Astrocyte of the spinal cord (primary cell): ENCODE data around the gene NCOA6.
"Not testable (repeated sequence)": the region's sequence is repeated elsewhere in the genome, so short reads cannot be mapped to it uniquely, and the experiment has no call there.

Experiments
- DNase-seq: peaks from one replicate; pipeline ENCODE4 v3.0.0; 2011; ENCODE audit warnings: low read depth, low spot score
- H3K4me3 ChIP-seq: 2 replicates; pipeline ENCODE4 v1.5.1; 2011; ENCODE audit warnings: low read depth, mild to moderate bottlenecking, low read length, moderate library complexity
- in situ Hi-C: cut with HindIII; loops from 2 replicates; pipeline ENCODE4 v1.10.0; 2017; ENCODE audit warnings: low sequenced_read_pairs
- TF ChIP-seq, protein P1 (sequence below): IDR thresholded peaks from 2 replicates; pipeline ENCODE4 v1.5.1; 2012; ENCODE audit warnings: low read depth, mild to moderate bottlenecking, low read length, inconsistent platforms

NCOA6 gene

GRCh38 chr20:34817801-34818200 is 7.7 kb downstream of the NCOA6 start:
- no peak overlapping the region for H3K4me3 ChIP-seq
- TF ChIP-seq, protein P1, sequence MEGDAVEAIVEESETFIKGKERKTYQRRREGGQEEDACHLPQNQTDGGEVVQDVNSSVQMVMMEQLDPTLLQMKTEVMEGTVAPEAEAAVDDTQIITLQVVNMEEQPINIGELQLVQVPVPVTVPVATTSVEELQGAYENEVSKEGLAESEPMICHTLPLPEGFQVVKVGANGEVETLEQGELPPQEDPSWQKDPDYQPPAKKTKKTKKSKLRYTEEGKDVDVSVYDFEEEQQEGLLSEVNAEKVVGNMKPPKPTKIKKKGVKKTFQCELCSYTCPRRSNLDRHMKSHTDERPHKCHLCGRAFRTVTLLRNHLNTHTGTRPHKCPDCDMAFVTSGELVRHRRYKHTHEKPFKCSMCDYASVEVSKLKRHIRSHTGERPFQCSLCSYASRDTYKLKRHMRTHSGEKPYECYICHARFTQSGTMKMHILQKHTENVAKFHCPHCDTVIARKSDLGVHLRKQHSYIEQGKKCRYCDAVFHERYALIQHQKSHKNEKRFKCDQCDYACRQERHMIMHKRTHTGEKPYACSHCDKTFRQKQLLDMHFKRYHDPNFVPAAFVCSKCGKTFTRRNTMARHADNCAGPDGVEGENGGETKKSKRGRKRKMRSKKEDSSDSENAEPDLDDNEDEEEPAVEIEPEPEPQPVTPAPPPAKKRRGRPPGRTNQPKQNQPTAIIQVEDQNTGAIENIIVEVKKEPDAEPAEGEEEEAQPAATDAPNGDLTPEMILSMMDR, result no peak
- in situ Hi-C loops, result no loop called here
- no peak for DNase-seq

- TF ChIP-seq, protein P1, result no peak
- no peak for DNase-seq
- H3K4me3 ChIP-seq, result no peak overlapping the region
- in situ Hi-C loops, result no loop called here
Observed at GRCh38 chr20:34817072-34817471, 8.4 kb downstream of the NCOA6 start.

GRCh38 chr20:34815636-34816035 is 9.8 kb downstream of the NCOA6 start:
- peak; percentile 7 for DNase-seq
- TF ChIP-seq, protein P1, result no peak
- in situ Hi-C loops, result no loop called here
- H3K4me3 ChIP-seq, result no peak overlapping the region

- no peak overlapping the region for H3K4me3 ChIP-seq
- DNase-seq, result no peak
- in situ Hi-C loops, result no loop called here
- TF ChIP-seq, protein P1, result no peak
Observed at GRCh38 chr20:34808583-34808982, 16.9 kb downstream of the NCOA6 start.

- H3K4me3 ChIP-seq, in situ Hi-C loops, DNase-seq: not testable (repeated sequence)
Observed at GRCh38 chr20:34807944-34808465, 17.4 kb downstream of the NCOA6 start.

DNA sequence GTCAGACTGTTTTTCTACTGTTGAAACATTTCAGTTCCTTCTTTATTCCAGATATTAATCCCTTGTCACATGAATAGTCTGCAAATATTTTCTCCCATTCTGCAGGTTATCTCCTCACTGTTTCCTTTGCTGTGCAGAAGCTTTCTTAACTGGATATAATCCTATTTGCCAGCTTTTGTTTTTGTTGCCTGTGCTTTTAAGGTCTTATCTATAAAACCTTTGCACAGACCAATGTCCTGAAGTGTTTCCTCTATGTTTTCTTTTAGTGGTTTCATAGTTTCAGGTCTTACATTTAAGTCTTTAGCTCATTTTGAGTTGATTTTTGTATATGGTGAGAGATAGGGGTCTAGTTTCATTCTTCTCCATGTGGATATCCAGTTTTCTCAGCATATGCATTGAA is 19.2 kb downstream of the NCOA6 start:
- H3K4me3 ChIP-seq, result no peak overlapping the region
- no peak for DNase-seq
- TF ChIP-seq, protein P1, result no peak
- in situ Hi-C loops, result no loop called here

- TF ChIP-seq, protein P1, result no peak
- DNase-seq, result no peak
- H3K4me3 ChIP-seq, result no peak overlapping the region
- in situ Hi-C loops, result no loop called here
Observed at GRCh38 chr20:34798871-34799270, 26.6 kb downstream of the NCOA6 start.
